Psoas muscle (tissue), 8 donors: ENCODE measurements around the gene DRD5. TPM values are rescaled to one million over a fixed set of nuclear protein-coding genes. Genes with fewer than 3 reads are reported as not detected.
"Not testable (repeated sequence)": the region's sequence is repeated elsewhere in the genome, so short reads cannot be mapped to it uniquely, and the experiment has no call there.

Experiments used
- ATAC-seq, 4 donors: fragments of 200-7000 bp; cut with Tn5 transposase; one replicate each; pipeline ENCODE4 v1.9.1; 2020; ENCODE audit warnings: moderate library complexity in 3 of 4, mild to moderate bottlenecking in 2 of 4
- DNase-seq, 2 donors: peaks; one replicate each; pipeline ENCODE4 v3.0.0-alpha.2; 2020
- H3K27ac ChIP-seq: fragments of 200-600 bp; one replicate; pipeline ENCODE4 v1.8.0; 2022
- H3K27me3 ChIP-seq, 3 donors: fragments of 200-600 bp in 1 of 3; one replicate each; pipeline versions ENCODE4 v1.6.1 to v1.8.0; 2013 to 2022; ENCODE audit warnings: low read length in 2 of 3, mild to moderate bottlenecking in 2 of 3, moderate library complexity in 1 of 3; ENCODE audit not compliant: insufficient read depth in 3 of 3
- H3K36me3 ChIP-seq, 2 donors: fragments of 200-600 bp in 1 of 2; one replicate each; pipeline versions ENCODE4 v1.6.1 to v1.8.0; 2013 to 2022; ENCODE audit warnings: low read depth in 1 of 2, mild to moderate bottlenecking in 1 of 2, moderate library complexity in 1 of 2; ENCODE audit not compliant: insufficient read depth in 1 of 2
- H3K4me1 ChIP-seq: fragments of 200-600 bp; one replicate; pipeline ENCODE4 v1.8.0; 2022
- H3K4me3 ChIP-seq: fragments of 200-600 bp; one replicate; pipeline ENCODE4 v1.8.0; 2022; ENCODE audit warnings: mild to moderate bottlenecking
- H3K9me3 ChIP-seq: fragments of 200-600 bp; one replicate; pipeline ENCODE4 v1.8.0; 2022
- CTCF ChIP-seq: fragments of 200-600 bp; IDR thresholded peaks from one replicate; pipeline ENCODE4 v1.8.0; 2022; ENCODE audit warnings: antibody characterized with exemption
- WGBS, 3 donors: extraction: QIAGEN DNeasy Blood & Tissue Kit; methylation state at CpG; one replicate each; pipeline versions ENCODE4 v1.1.6 to v1.1.7; 2013; 5-methylcytosine and 5-hydroxymethylcytosine counted together
- intact Hi-C, 2 donors: fragments of 100-400 bp; cut with DNase I; formaldehyde crosslinking; loops; one replicate each; pipeline versions ENCODE4 v1.11.0 to v1.14.2; 2022
- polyA plus RNA-seq, 3 donors: library from polyadenylated mRNA; stranded (reverse); fragments of 200-250 nt; gene quantifications; one replicate each; pipeline ENCODE4 v1.2.3, GENCODE V29; 2013
- total RNA-seq, 4 donors: library from RNA; stranded (reverse); fragmentation: NEBNext Ultra II Directional in 2 of 4; extraction: Animal tissue kit (Norgen Biotek cat#: 25700) in 2 of 4; gene quantifications; one replicate each; pipeline versions ENCODE4 v1.2.1 to v1.2.4, GENCODE V29; 2021 to 2023
- donor health status: healthy with polysubstance abuse.
- donor health status: DM: no; HTN: no; CAD: no; lungs with moderate emphysema.
- donor health status: Bipolar disorder and iron deficiency.
- donor health status: healthy.
- donor health status: DM: yes; HTN: yes; CAD: no.
- donor health status: DM: no; HTN: no; CAD: no.
- donor health status: DM: no; HTN: no; CAD: no.
- donor health status: DM: yes; HTN: yes; CAD: no.

The DRD5 gene
- total and polyA plus RNA-seq, 7 donors: not detected

GRCh38 chr4:9769321-9769720 is 12.1 kb upstream of the DRD5 start:
- intact Hi-C loops: loop anchor here (10.0 kb wide), 3 partner anchors 155 to 635 kb away; no protein-coding TSS in a partner anchor
- Histone ChIP-seq H3K4me3 (no peak overlapping the region), H3K4me1 (no peaks in the 10 kb centered on the region), H3K27me3 (peaks cover 0 to 5% (median 0%) of the 10 kb centered on the region in 3 donors), H3K36me3 (no peaks in the 10 kb centered on the region), H3K9me3 (no peaks in the 10 kb centered on the region), H3K27ac (no peak overlapping the region)
- DNase-seq (no peak), ATAC-seq (no peak)
- no peak for TF ChIP-seq CTCF
- 32 to 33% (median 32%) methylated on average over 1 of the region's 1 CpG for WGBS, 3 donors

GRCh38 chr4:9771034-9771433 is 10.4 kb upstream of the DRD5 start:
- Histone ChIP-seq H3K4me1 (no peaks in the 10 kb centered on the region), H3K36me3 (no peaks in the 10 kb centered on the region), H3K27me3 (peaks cover 0 to 1% (median 0%) of the 10 kb centered on the region in 3 donors), H3K9me3 (no peaks in the 10 kb centered on the region), H3K4me3 (no peak overlapping the region), H3K27ac (no peak overlapping the region)
- no peak for TF ChIP-seq CTCF
- DNase-seq (no peak), ATAC-seq (no peak)
- WGBS, 3 donors: 39 to 63% (median 53%) methylated on average over 1 of the region's 1 CpG
- intact Hi-C loops: no loop called here

- H3K36me3 ChIP-seq: no peaks in the 10 kb centered on the region
- no peak overlapping the region for H3K4me3 ChIP-seq
- ATAC-seq (no peak), DNase-seq (no peak)
- H3K27me3 ChIP-seq: no peaks in the 10 kb centered on the region
- no peak for TF ChIP-seq CTCF
- 56 to 59% (median 58%) methylated on average over 3 of the region's 3 CpGs for WGBS, 3 donors
- no peaks in the 10 kb centered on the region for H3K4me1 ChIP-seq
- H3K9me3 ChIP-seq: no peaks in the 10 kb centered on the region
- intact Hi-C loops: no loop called here
- H3K27ac ChIP-seq: no peak overlapping the region
Measured at GRCh38 chr4:9773471-9773870, 8.0 kb upstream of the DRD5 start.

GRCh38 chr4:9782136-9782436 is 652 bp downstream of the DRD5 start:
- 49 to 70% (median 66%) methylated on average over 20 to 22 of the region's 22 CpGs for WGBS, 3 donors
- Histone ChIP-seq H3K9me3 (no peaks in the 10 kb centered on the region), H3K27me3 (peaks cover 0 to 27% (median 9%) of the 10 kb centered on the region in 3 donors), H3K36me3 (no peaks in the 10 kb centered on the region), H3K4me1 (no peaks in the 10 kb centered on the region), H3K4me3 (no peak overlapping the region), H3K27ac (no peak overlapping the region)
- no peak for TF ChIP-seq CTCF
- intact Hi-C loops: no loop called here
- ATAC-seq (no peak), DNase-seq (no peak)

- H3K4me3 ChIP-seq, H3K36me3 ChIP-seq, intact Hi-C loops, H3K9me3 ChIP-seq, DNase-seq, ATAC-seq, H3K27ac ChIP-seq, H3K4me1 ChIP-seq: not testable (repeated sequence)
- peaks cover 0 to 17% (median 6%) of the 10 kb centered on the region in 3 donors for H3K27me3 ChIP-seq
- 51 to 61% (median 53%) methylated on average over 5 of the region's 5 CpGs for WGBS, 3 donors
Measured at GRCh38 chr4:9785891-9786290, 4.5 kb downstream of the DRD5 start.
